Measurements from ENCODE around the gene PTPN12. TPM values are rescaled to one million over a fixed set of nuclear protein-coding genes. Genes with fewer than 3 reads are reported as not detected.

Gene PTPN12
- total RNA-seq, 1 donor, result 87.5 TPM

- no peaks in the 10 kb centered on the region for H3K9me3 ChIP-seq (ENCODE audit: low read depth, low read length)
These were observed 150.7 kb downstream of the PTPN12 start for GRCh38 chr7:77687747-77688144.

More at GRCh38 chr7:77687747-77688144, 150.7 kb downstream of the PTPN12 start:
- Histone ChIP-seq H3K27me3 (ENCODE audit: insufficient read depth, low read length) (no peaks in the 10 kb centered on the region), H3K4me3 (ENCODE audit: low read length) (no peak overlapping the region), H3K4me1 (ENCODE audit: insufficient read depth, low read length) (peaks cover 14% of the 10 kb centered on the region)

Other genes with a start within 250 kb of the PTPN12 start
- gene GSAP, start 120.9 kb upstream of the PTPN12 start, total RNA-seq, result 48.0 TPM
- 14.3 TPM for gene RSBN1L, start 159.2 kb downstream of the PTPN12 start, total RNA-seq